RCC 7860 (cell line): ENCODE results near the gene LCE3D.
"Not testable (repeated sequence)": the region's sequence is repeated elsewhere in the genome, so short reads cannot be mapped to it uniquely, and the experiment has no call there.

Experiments used
- DNase-seq: peaks from one replicate; pipeline ENCODE4 v3.0.0-alpha.2; 2015; ENCODE audit warnings: low spot score
- FAIRE-seq: peaks from 2 replicates; lab custom pipeline; 2012; peaks lifted over from hg19 to GRCh38; lab: Jason Lieb, UNC

Gene LCE3D

DNA sequence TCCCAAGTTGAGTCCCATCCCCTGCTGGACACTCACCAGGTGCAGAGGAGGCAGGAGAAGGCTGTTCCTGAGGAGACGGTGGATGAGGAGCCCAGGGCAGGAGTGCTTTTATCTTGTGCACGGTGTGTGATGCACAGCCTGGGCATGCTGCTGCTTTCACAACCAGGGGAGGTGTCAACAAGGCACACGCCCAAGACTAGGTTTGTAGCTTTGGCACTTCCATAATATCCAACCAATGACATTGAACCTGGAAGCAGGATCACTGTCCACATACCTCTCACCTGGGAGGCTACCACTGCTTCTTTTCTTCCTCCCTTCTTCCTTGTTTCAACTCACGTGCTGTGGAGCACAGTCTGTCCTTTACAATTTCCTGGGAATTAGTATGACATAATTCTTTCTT, at the start of gene LCE3D:
Gene LCE3D, minus strand, starts transcription at position 84 of the 400 bp plus-strand sequence. CDS start 580 bp downstream, outside the sequence.
- FAIRE-seq, result no peak

GRCh38 chr1:152626744-152627143, 46.4 kb upstream of the LCE3D start:
- DNase-seq (no peak), FAIRE-seq (no peak)

More for the DNA sequence above, at the start of gene LCE3D:
- DNase-seq, result no peak

DNA sequence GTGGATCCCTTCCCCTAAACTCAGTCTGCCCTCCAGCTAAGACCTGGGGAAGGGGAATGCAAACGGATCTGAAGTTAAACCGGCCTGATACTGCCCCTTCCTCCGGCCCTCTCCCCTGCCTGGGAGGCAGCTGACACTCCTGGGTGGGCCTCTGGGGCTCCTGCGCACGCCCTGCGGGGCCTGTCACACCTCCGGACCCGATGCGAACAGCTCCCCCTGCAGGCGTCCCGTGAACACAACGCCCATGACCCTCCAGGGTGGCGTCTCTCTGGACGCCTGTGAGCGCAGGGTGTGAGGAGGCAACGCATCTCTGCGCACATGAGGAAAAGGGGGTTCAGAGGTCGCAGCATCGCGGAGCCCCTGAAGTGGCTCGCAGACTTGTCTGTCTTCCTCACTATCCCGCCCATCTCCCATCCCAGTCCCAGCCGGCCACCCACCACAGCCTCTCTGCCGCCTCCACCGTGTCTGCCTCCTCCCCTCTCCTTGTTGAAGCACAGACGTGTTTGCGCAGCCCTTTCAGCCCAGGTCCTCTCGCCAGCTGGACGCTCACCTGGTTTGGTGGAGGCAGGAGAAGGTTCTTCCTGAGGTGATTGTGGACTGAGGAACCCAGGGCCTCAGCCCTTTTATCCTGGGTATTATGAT, 43.0 kb upstream of the LCE3D start:
- DNase-seq (no peak), FAIRE-seq (no peak)

DNA sequence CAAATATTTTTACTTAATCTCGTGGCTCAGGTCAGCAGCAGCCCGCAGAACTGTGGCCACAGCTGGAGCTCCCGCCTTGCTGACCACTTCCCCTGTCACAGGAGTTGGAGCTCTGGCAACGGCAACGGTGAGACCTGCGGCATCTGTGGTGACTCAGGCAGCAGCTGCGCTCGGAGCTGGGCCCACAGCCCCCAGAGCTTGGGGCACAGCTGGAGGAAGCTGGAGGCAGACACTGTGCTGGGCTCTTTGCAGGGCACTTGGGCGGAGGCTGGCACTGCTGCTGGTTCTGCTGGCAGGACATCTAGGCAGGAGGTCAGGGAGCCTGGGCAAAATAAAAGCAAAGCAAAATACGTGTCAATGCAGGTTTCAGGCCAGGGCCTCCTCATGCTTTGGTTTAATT, 42.5 kb upstream of the LCE3D start, which contains the start of gene LCE3A:
Gene LCE3A, minus strand, starts transcription at position 301 of the 400 bp plus-strand sequence. Its CDS starts 0 bp downstream, at position 301.
- no peak for FAIRE-seq
- no peak for DNase-seq

- DNase-seq (no peak), FAIRE-seq (no peak)
Measured at GRCh38 chr1:152621993-152622392, 41.7 kb upstream of the LCE3D start.

- FAIRE-seq, result no peak
- no peak for DNase-seq
Measured at GRCh38 chr1:152613511-152613910, 33.2 kb upstream of the LCE3D start, which contains the start of gene LCE3B. Gene LCE3B (plus strand): TSS chr1:152613811. CDS start chr1:152613811, 0 bp downstream.

DNA sequence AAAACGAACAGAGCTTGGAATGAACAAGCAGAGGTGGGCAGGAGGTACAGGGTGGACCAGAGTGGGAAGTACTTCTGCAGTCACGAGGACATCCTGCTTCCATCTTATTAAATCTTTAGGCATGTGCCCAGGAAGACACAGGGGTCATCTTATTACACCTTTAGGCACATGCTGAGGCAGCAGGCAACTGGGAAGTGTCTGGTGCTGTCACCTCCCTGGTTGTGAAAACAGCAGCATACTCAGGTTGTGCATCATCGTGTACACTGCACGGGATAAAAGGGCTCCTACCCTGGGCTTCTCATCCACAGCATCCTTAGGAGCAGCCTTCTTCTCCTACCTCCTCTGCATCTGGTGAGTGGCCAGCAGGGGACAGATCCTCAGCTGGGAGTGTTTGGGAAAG, 19.6 kb upstream of the LCE3D start, which contains the start of gene LCE3C:
Gene LCE3C, plus strand, starts transcription at position 301 of the 400 bp plus-strand sequence. CDS start 498 bp downstream, outside the sequence.
- FAIRE-seq (no peak), DNase-seq (no peak)

GRCh38 chr1:152596986-152597385, 16.7 kb upstream of the LCE3D start:
- FAIRE-seq, result no peak
- no peak for DNase-seq

DNA sequence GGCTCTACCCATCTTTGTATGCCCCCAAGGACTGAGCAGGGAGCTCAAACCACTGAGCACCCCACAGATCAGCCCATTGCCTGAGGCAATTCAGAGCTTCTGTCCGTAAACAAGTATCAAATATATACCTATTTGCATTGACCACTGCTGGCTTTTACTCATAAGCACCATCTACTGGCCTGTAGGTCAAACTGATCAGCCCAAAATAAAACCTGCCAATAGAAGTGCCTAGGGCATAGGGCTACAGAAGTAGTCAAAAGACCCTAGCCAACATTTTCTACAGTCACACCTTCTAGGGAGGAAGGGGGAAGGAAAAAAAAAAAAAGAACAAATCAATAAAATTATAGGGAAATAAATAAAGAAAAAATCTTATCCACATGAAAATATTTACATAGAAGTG, 5.3 kb upstream of the LCE3D start:
- FAIRE-seq (no peak), DNase-seq (no peak)

DNA sequence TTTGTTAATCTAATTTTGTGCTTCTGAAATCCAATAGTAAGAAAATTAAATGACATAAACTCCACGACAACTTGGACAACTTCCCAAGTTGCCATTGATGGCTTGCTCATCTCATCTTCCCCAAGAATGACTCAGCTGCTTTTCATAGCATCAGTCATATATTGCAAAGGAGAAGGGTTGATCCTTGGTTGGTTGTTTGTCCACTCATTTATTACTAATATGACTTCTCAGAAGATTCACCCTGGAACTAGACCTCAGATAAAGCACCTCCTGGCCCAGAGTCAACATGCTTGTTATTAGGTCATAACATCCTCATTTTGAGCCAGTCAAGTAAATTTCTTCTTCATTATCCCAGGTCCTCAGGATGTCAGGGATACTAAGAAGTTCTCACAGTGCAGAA, 2.3 kb upstream of the LCE3D start:
- FAIRE-seq (no peak), DNase-seq (no peak)

DNA sequence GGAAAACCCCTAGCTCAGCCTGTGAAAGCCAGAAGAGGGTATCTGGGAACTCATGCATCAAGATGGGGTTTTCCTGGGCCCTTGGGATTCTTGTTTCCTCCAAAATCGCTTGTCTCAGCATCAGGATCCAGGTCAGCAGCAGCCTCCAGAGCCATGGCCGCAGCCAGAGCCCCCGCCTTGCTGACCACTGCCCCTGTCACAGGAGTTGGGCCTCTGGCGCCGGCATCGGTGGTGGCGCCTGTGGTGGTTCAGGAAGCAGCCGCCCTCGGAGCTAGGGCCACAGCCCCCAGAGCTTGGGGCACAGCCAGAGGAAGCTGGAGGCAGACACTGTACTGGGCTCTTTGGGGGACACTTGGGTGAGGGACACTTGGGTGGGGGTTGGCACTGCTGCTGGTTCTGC, 790 bp downstream of the LCE3D start:
- FAIRE-seq, DNase-seq: not testable (repeated sequence)

DNA sequence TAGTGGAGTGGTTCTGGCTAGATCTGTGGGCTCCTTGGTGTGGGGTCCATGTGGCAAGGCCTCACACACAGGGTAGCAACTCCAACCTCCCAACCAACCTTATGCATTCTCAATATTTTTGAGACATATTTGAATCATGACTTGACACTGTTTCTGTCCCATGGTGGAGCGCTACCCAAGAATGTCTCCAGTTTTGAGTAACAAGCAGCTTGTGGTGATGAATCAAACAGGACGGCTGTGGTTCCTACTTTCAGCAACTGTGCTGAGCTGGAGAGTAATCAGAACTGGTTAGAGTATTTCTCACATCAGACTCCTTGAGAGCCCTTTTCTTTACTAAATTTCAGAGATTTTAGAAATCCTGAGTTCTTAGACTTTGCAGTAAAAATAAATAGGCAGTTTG, 3.1 kb downstream of the LCE3D start:
- DNase-seq (no peak), FAIRE-seq (no peak)

- FAIRE-seq (no peak), DNase-seq (no peak)
Measured at GRCh38 chr1:152566681-152567080, 13.6 kb downstream of the LCE3D start, which contains the start of gene LCE3E. Gene LCE3E (minus strand): TSS chr1:152566780. CDS start chr1:152566208, 572 bp downstream.

- no peak for FAIRE-seq
Measured at GRCh38 chr1:152565535-152566215, 14.6 kb downstream of the LCE3D start.

DNA sequence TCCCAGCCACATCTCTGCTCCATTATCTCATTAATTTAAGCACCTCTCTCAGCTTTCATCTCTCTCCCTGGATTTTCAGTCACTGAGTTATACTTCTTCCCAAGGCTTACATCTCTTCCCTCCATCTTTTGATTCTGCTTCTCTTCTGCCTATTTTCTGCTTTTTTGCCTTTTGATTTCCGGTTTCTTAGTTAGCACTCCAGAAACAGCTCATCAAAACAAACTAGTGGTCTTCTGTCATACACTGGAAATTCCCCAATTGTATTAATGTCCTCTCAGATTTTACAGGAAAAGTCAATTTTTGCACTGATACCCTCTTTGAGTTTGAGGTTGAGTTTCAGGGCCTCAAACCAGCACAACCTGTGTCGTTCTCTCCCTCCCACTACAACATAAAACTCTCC, 15.2 kb downstream of the LCE3D start:
- DNase-seq (no peak), FAIRE-seq (no peak)

More at GRCh38 chr1:152565535-152566215, 14.6 kb downstream of the LCE3D start:
- DNase-seq, result no peak

DNA sequence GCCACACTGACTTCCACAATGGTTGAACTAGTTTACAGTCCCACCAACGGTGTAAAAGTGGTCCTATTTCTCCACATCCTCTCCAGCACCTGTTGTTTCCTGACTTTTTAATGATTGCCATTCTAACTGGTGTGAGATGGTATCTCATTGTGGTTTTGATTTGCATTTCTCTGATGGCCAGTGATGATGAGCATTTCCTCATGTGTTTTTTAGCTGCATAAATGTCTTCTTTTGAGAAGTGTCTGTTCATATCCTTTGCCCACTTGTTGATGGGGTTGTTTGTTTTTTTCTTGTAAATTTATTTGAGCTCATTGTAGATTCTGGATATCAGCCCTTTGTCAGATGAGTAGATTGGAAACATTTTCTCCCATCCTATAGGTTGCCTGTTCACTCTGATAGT, 32.0 kb downstream of the LCE3D start:
- not testable (repeated sequence) for DNase-seq, FAIRE-seq

- FAIRE-seq (no peak), DNase-seq (no peak)
Measured at GRCh38 chr1:152546704-152547103, 33.6 kb downstream of the LCE3D start.

GRCh38 chr1:152543820-152544219, 36.5 kb downstream of the LCE3D start:
- FAIRE-seq, result no peak
- DNase-seq, result no peak

- FAIRE-seq (no peak), DNase-seq (no peak)
Measured at GRCh38 chr1:152539901-152540300, 40.4 kb downstream of the LCE3D start.

- FAIRE-seq, result no peak
Measured at GRCh38 chr1:152537496-152537895, 42.8 kb downstream of the LCE3D start.

DNA sequence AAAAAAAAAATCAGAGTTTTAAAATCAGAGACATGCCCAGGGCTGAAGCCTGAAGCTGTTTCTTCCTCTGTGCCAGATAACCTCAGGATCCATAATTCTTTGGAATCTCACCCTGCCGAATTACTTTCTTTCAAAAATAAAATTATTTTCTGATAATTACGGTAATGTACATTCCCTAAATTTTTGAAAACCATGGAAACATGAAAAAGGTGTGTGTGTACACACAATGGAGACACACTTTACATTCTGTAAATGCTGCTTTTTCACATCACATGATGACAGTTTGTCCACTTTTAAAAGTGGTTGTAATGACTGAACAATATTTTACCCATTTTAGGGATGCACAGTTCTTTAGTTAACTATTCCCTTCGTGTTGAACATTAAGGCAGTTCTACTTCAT, 44.5 kb downstream of the LCE3D start:
- FAIRE-seq (no peak), DNase-seq (no peak)

More at GRCh38 chr1:152537496-152537895, 42.8 kb downstream of the LCE3D start:
- DNase-seq, result no peak
